SW 1271 (cell line): Measurements from ENCODE around the gene MSRB3.

Experiments used
- DNase-seq, 2 experiments: peaks; one replicate each; lab custom pipeline; 2025; lab: John Stamatoyannopoulos, UW

The MSRB3 gene

GRCh38 chr12:65497660-65498059 is 219.2 kb downstream of the MSRB3 start:
- no peak for DNase-seq

GRCh38 chr12:65499167-65499566 is 220.7 kb downstream of the MSRB3 start:
- DNase-seq: no peak

DNA sequence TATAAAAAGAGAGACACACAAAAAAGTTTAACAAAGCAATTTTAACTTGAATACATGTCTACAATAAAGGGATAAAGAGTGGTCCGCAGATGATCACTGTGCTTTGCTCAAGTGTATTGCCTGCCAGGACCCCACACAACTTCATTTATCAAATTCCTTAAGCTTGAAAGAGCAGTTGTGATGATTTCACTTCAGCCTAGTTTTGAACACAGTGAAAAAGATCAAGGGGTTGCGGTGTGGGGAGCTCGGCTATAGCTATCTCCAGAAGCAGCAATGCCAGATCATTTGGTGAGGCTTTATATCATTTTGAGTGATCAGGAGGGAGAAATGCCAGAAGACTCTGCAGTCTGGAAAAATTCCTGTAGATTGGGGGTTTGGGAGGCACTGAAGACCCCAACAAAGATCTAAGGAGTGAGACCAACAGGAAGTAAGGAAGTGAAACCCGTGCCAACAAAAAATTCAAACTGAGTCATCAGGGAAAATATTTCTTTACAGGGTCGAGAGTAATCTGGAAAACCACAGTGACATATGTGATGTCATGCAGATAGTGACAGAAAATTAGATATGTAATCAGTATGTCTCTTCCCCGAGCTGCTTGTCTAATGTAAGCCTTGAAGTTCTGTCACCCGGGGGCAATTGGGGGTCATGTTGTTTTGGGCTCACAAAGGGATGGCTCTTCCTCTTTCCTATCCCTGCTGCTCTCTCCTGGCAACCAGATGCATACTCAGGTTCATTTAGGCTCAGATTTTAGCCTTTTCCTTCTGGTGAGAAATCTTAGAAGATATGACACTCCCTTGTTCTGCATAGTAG is 221.8 kb downstream of the MSRB3 start:
- no peak for DNase-seq

DNA sequence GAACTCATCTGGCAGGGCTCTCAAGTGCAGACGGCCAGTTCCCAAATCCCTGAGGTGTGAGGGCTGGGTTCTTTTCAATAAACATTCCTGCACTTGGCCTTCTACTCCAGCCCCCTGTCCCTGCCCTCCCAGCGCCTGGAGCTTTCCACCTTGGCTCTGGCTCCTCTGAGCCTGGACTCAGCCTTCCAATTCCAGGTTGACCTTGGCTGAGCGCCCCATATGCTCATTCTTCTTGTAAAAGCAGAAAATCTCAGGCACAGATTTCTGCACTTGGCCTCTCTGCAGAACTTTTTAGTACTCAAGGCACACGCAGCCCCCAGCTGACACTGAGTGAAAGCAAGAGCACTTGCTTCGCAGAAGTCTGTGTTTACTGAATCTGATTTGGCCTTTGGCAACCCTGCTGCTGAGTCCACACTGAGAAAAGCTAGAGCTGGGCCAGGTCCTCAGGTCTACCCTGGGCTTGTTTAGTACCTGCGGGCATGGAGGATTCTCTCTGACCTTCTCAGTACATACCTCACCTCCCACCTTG is 222.7 kb downstream of the MSRB3 start:
- DNase-seq: no peak

DNA sequence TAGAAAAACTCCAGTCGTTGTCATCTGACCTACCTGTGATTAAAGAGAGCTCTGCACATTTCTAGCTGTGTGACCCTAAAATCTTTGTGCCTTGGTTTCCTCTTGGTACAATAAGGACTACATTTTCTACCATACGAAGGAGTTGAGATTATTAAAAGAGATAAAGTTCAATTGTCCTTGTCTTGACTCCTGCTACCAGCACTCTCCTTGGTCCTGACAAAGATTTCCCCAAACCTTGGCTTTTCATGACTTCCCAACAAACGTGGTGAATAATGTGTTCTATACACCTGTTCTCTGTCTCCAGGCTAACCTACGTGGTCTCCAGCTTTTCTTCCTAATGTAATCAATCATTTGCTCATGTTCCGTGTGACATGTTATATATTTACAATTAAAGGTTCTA is 223.5 kb downstream of the MSRB3 start:
- no peak for DNase-seq

DNA sequence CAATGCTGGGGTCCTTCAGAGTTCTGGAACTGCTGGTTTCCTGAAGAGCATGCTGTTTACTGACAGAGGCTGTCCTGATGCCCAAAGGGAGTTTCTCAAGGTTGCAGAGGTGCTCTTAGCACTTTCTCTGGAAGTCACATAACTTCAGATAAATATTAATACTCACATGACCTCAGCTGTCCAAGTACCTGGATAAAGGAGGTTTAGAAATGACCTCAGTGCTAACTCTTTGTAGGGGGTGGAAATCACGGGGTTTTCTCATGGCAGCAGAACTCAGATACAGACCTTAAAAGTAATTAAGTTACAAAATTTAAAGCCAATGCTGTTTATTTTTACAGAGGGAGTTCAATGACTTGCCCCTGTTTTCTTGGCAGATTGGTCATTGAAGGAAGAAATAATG is 225.9 kb downstream of the MSRB3 start:
- DNase-seq: no peak

- DNase-seq: no peak
Observed at GRCh38 chr12:65505386-65506121, 227.1 kb downstream of the MSRB3 start.

GRCh38 chr12:65508276-65509035 is 230.0 kb downstream of the MSRB3 start:
- DNase-seq: no peak

DNA sequence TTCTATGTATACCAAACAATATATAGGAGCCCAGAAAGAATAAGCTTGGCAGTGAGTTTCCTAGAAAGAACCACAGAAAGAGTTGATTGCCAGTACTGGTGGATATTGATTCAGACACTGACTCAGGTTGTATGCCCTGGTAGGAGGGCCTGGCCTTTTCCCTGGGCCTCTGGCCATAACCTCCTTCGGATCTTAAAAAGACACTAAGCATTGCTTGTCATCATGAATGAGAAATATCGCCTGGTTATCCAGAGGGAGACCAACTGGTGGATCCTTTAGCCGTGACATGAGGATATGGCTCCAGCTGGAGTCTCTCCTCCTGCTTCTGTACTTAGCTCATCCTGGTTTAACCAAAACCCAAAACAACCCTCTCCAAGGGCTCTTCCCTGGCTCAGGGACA is 231.5 kb downstream of the MSRB3 start:
- DNase-seq: no peak

- DNase-seq: no peak
Observed at GRCh38 chr12:65510584-65511050, 232.1 kb downstream of the MSRB3 start.

- no peak for DNase-seq
Observed at GRCh38 chr12:65511134-65511834, 232.8 kb downstream of the MSRB3 start.

DNA sequence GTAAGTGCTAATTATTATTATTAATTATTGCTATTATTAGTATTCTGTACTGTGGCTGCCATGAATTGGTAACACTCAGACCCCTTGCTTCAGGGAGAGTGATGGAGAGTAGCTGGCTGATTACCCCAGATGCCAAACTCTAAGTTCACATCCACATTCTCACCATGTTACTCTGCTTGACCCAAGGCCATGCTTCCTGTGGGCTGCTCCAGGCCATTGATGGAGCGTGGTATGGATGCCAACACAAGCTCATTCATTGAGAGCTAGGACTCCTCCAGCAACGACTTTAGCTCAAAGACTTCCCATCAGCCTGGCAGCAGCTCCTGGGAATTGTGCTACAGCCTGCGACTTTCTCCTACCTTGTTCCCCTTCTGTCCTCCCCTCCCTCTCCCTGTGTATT is 233.4 kb downstream of the MSRB3 start:
- DNase-seq: no peak
